H9 (cell line): ENCODE results near the gene HCST. TPM values are rescaled to one million over a fixed set of nuclear protein-coding genes. Genes with fewer than 3 reads are reported as not detected.

Experiments used
- DNase-seq: peaks from one replicate; pipeline ENCODE4 v3.0.0-alpha.2; 2017
- H2AFZ ChIP-seq: one replicate; pipeline ENCODE4 v1.6.1; 2013; ENCODE audit warnings: mild to moderate bottlenecking, low read length, control low read depth, moderate library complexity
- H2AK5ac ChIP-seq: 2 replicates; pipeline ENCODE4 v1.6.1; 2013; ENCODE audit warnings: low read length, control low read depth, mixed read lengths; ENCODE audit not compliant: insufficient read length
- H2BK120ac ChIP-seq: one replicate; pipeline ENCODE4 v1.6.1; 2013; ENCODE audit warnings: low read depth, mild to moderate bottlenecking, low read length, control low read depth, inconsistent platforms; ENCODE audit not compliant: poor library complexity, severe bottlenecking
- H2BK12ac ChIP-seq: 2 replicates; pipeline ENCODE4 v1.6.1; 2013; ENCODE audit warnings: low read length, control low read depth, mixed read lengths, low read depth; ENCODE audit not compliant: insufficient read length
- H2BK15ac ChIP-seq: 2 replicates; pipeline ENCODE4 v1.6.1; 2013; ENCODE audit warnings: low read depth, low read length, control low read depth
- H2BK20ac ChIP-seq: one replicate; pipeline ENCODE4 v1.6.1; 2013; ENCODE audit warnings: low read depth, mild to moderate bottlenecking, low read length, control low read depth, inconsistent platforms; ENCODE audit not compliant: poor library complexity, severe bottlenecking
- H2BK5ac ChIP-seq: 2 replicates; pipeline ENCODE4 v1.6.1; 2013; ENCODE audit warnings: low read length, control low read depth, mixed read lengths; ENCODE audit not compliant: insufficient read length
- H3K14ac ChIP-seq: 2 replicates; pipeline ENCODE4 v1.6.1; 2013; ENCODE audit warnings: low read length, control low read depth; ENCODE audit not compliant: insufficient read depth
- H3K18ac ChIP-seq: 2 replicates; pipeline ENCODE4 v1.6.1; 2013; ENCODE audit warnings: low read depth, mild to moderate bottlenecking, mixed read lengths, low read length, control low read depth; ENCODE audit not compliant: insufficient read length
- H3K23ac ChIP-seq: 2 replicates; pipeline ENCODE4 v1.6.1; 2013; ENCODE audit warnings: low read length, control low read depth, mixed read lengths, low read depth; ENCODE audit not compliant: insufficient read length
- H3K23me2 ChIP-seq: 2 replicates; pipeline ENCODE4 v1.6.1; 2013; ENCODE audit warnings: low read depth, mild to moderate bottlenecking, mixed read lengths, low read length, control low read depth; ENCODE audit not compliant: insufficient read length, poor library complexity, severe bottlenecking
- H3K27ac ChIP-seq: 2 replicates; pipeline ENCODE4 v1.5.1; 2013; ENCODE audit warnings: low read length, control low read depth, mixed read lengths, low read depth; ENCODE audit not compliant: insufficient read length
- H3K27me3 ChIP-seq: 2 replicates; pipeline ENCODE4 v1.6.1; 2013; ENCODE audit warnings: low read length, control low read depth, inconsistent platforms; ENCODE audit not compliant: insufficient read depth
- H3K4ac ChIP-seq: 2 replicates; pipeline ENCODE4 v1.6.1; 2013; ENCODE audit warnings: low read depth, mild to moderate bottlenecking, control low read depth, inconsistent platforms, low read length, moderate library complexity
- H3K4me1 ChIP-seq: 2 replicates; pipeline ENCODE4 v1.6.1; 2013; ENCODE audit warnings: low read length, control low read depth, inconsistent platforms; ENCODE audit not compliant: insufficient read depth
- H3K4me2 ChIP-seq: 2 replicates; pipeline ENCODE4 v1.6.1; 2013; ENCODE audit warnings: low read length, control low read depth, mixed read lengths; ENCODE audit not compliant: insufficient read length, insufficient read depth
- H3K56ac ChIP-seq: 2 replicates; pipeline ENCODE4 v1.6.1; 2013; ENCODE audit warnings: low read depth, mild to moderate bottlenecking, mixed read lengths, low read length, control low read depth; ENCODE audit not compliant: insufficient read length
- H3K79me1 ChIP-seq: 2 replicates; pipeline ENCODE4 v1.6.1; 2013; ENCODE audit warnings: low read depth, mild to moderate bottlenecking, moderate library complexity, low read length, control low read depth, inconsistent platforms; ENCODE audit not compliant: insufficient read depth, poor library complexity, severe bottlenecking
- H3K79me2 ChIP-seq: 2 replicates; pipeline ENCODE4 v1.6.1; 2013; ENCODE audit warnings: low read length, control low read depth, inconsistent platforms; ENCODE audit not compliant: insufficient read depth
- H3K9ac ChIP-seq: 2 replicates; pipeline ENCODE4 v1.6.1; 2013; ENCODE audit warnings: low read length, control low read depth, mixed read lengths; ENCODE audit not compliant: insufficient read length; ENCODE audit errors: extremely low read depth
- H3K9me3 ChIP-seq: one replicate; pipeline ENCODE4 v1.6.1; 2013; ENCODE audit warnings: low read depth, low read length, inconsistent platforms; ENCODE audit not compliant: control insufficient read depth
- H3T11ph ChIP-seq: one replicate; pipeline ENCODE4 v1.6.1; 2013; ENCODE audit warnings: mild to moderate bottlenecking, low read length, control low read depth, inconsistent platforms
- H4K20me1 ChIP-seq: one replicate; pipeline ENCODE4 v1.6.1; 2013; ENCODE audit not compliant: control insufficient read depth, insufficient read length, insufficient read depth
- H4K5ac ChIP-seq: 2 replicates; pipeline ENCODE4 v1.6.1; 2013; ENCODE audit warnings: low read depth, mild to moderate bottlenecking, mixed read lengths, low read length, control low read depth; ENCODE audit not compliant: insufficient read length
- H4K8ac ChIP-seq: replicated peaks from 2 replicates; pipeline ENCODE4 v1.6.1; 2013; ENCODE audit warnings: low read length, control low read depth, mixed read lengths, low read depth; ENCODE audit not compliant: insufficient read length
- H4K91ac ChIP-seq: 2 replicates; pipeline ENCODE4 v1.6.1; 2013; ENCODE audit warnings: low read depth, mild to moderate bottlenecking, moderate library complexity, mixed read lengths, low read length, control low read depth; ENCODE audit not compliant: insufficient read length
- H3K27ac Mint-ChIP-seq, 3 experiments: 2 replicates in 2 of 3; 3 replicates in 1 of 3; pipeline ENCODE4 v1.8.0; 2020 to 2021; ENCODE audit warnings: mixed read lengths in 3 of 3, mild to moderate bottlenecking in 1 of 3, moderate library complexity in 1 of 3
- H3K27me3 Mint-ChIP-seq: 2 replicates; pipeline ENCODE4 v1.8.0; 2021; ENCODE audit warnings: low read depth, mild to moderate bottlenecking, moderate library complexity, mixed read lengths
- H3K36me3 Mint-ChIP-seq, 3 experiments: 2 replicates in 2 of 3; 3 replicates in 1 of 3; pipeline ENCODE4 v1.8.0; 2020 to 2021; ENCODE audit warnings: low read depth in 3 of 3, mixed read lengths in 3 of 3; ENCODE audit not compliant: insufficient read depth in 1 of 3
- H3K4me1 Mint-ChIP-seq, 2 experiments: 2 replicates each; pipeline ENCODE4 v1.8.0; 2020; ENCODE audit warnings: mixed read lengths in 2 of 2
- H3K4me3 Mint-ChIP-seq, 2 experiments: 2 replicates in 1 of 2; 3 replicates in 1 of 2; pipeline ENCODE4 v1.8.0; 2020 to 2021; ENCODE audit warnings: mild to moderate bottlenecking in 2 of 2, mixed read lengths in 2 of 2, moderate library complexity in 1 of 2
- H3K9me3 Mint-ChIP-seq, 2 experiments: 2 replicates in 1 of 2; 3 replicates in 1 of 2; pipeline ENCODE4 v1.8.0; 2020; ENCODE audit warnings: mild to moderate bottlenecking in 2 of 2, mixed read lengths in 2 of 2, moderate library complexity in 1 of 2
- WGBS: extraction: QIAGEN DNeasy Blood & Tissue Kit; methylation state at CpG from one replicate; pipeline ENCODE4 v1.1.7; 2013; ENCODE audit warnings: missing lambda C conversion rate, low lambda C conversion rate, mixed read lengths; ENCODE audit not compliant: insufficient read length; ENCODE audit errors: extremely low coverage; 5-methylcytosine and 5-hydroxymethylcytosine counted together
- total RNA-seq: library from RNA; stranded (reverse); gene quantifications from 2 replicates; pipeline ENCODE4 v1.2.1, GENCODE V29; 2021
- TF ChIP-seq, protein P1 (sequence below): fragments of 200-600 bp; sonication (generic); conservative IDR thresholded peaks from 3 replicates; pipeline ENCODE4 v1.8.0; 2021; ENCODE audit warnings: antibody characterized with exemption, mild to moderate bottlenecking

Gene HCST
- total RNA-seq, 1 experiment from 2014 or later: 0.68 TPM

DNA sequence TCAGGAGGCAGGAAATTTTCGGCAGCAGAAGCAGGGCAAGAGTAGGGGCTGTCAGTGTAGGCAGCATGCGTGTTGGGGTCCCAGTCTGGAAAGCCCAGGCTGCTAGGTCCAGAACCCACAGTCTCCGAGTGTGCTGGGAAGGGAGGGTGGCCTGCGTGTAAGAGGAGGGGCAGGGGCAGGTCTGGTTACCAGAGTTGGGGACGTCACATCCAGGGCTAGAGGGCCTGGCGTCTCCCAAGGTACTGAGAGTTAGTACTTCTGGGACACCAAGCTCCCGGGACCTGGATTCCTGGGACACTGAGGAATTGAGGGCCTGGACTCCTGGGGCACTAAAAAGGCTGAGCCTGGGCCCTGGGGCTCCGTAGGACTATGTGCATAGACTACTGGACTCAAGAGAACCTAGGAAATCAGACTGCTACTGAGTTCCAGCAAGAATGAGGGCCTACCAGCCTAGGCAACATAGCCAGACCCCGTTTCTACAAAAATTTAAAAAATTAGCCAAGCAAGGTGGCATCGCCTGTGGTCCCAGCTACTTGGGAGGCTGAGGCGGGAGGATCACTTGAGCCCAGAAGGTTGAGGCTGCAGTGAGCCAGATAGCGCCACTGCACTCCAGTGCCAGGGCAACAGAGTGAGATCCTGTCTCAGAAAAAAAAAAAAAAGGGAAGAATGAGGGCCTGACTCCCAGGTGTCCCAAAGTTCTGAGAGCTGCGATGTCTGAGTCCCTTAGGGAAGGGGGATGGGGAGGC lies 4.5 kb upstream of the HCST start:
- Histone ChIP-seq H3K79me2 (no peaks in the 10 kb centered on the region), H4K91ac (no peak overlapping the region), H3K9ac (no peak overlapping the region), H3K23ac (no peak overlapping the region), H3K4ac (no peak overlapping the region), H3K79me1 (peaks cover 3% of the 10 kb centered on the region), H3K4me2 (no peak overlapping the region), H2BK20ac (no peak overlapping the region), H2BK120ac (no peak overlapping the region), H3K56ac (no peak overlapping the region), H3K27ac (no peak overlapping the region), H2BK5ac (no peak overlapping the region), H4K20me1 (no peaks in the 10 kb centered on the region), H2AK5ac (no peak overlapping the region), H4K8ac (no peak overlapping the region), H3K4me1 (peaks cover 5% of the 10 kb centered on the region; the same call in 1 of the 2 replicates), H4K5ac (no peak overlapping the region), H2BK12ac (no peak overlapping the region), H3K9me3 (no peaks in the 10 kb centered on the region), H3K27me3 (no peaks in the 10 kb centered on the region), H2AFZ (no peak overlapping the region), H3K14ac (no peak overlapping the region), H3T11ph (no peak overlapping the region), H2BK15ac (no peak overlapping the region), H3K23me2 (peaks cover 6% of the 10 kb centered on the region), H3K18ac (no peak overlapping the region)
- peak overlapping the region in 1 of 3 experiments; percentile 81; a peak in 1 of 7 replicates for H3K27ac Mint-ChIP-seq
- H3K9me3 Mint-ChIP-seq: no peaks in the 10 kb centered on the region
- WGBS: no CpG with 5 or more reads among the region's 13 CpGs
- TF ChIP-seq, protein P1, sequence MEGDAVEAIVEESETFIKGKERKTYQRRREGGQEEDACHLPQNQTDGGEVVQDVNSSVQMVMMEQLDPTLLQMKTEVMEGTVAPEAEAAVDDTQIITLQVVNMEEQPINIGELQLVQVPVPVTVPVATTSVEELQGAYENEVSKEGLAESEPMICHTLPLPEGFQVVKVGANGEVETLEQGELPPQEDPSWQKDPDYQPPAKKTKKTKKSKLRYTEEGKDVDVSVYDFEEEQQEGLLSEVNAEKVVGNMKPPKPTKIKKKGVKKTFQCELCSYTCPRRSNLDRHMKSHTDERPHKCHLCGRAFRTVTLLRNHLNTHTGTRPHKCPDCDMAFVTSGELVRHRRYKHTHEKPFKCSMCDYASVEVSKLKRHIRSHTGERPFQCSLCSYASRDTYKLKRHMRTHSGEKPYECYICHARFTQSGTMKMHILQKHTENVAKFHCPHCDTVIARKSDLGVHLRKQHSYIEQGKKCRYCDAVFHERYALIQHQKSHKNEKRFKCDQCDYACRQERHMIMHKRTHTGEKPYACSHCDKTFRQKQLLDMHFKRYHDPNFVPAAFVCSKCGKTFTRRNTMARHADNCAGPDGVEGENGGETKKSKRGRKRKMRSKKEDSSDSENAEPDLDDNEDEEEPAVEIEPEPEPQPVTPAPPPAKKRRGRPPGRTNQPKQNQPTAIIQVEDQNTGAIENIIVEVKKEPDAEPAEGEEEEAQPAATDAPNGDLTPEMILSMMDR: no peak
- H3K4me1 Mint-ChIP-seq: peaks cover 10 to 23% of the 10 kb centered on the region in 2 experiments
- no peak for DNase-seq
- peaks cover 13 to 41% (median 36%) of the 10 kb centered on the region in 3 experiments; a peak in 6 of 7 replicates for H3K36me3 Mint-ChIP-seq
- H3K4me3 Mint-ChIP-seq: peak overlapping the region; percentile 74 to 90
- peaks cover 5% of the 10 kb centered on the region for H3K27me3 Mint-ChIP-seq
